ENCODE measurements around the gene KAT8. TPM values are rescaled to one million over a fixed set of nuclear protein-coding genes. Genes with fewer than 3 reads are reported as not detected.

Gene KAT8
- total RNA-seq, 1 experiment from 2014 or later: 44.9 TPM

DNA sequence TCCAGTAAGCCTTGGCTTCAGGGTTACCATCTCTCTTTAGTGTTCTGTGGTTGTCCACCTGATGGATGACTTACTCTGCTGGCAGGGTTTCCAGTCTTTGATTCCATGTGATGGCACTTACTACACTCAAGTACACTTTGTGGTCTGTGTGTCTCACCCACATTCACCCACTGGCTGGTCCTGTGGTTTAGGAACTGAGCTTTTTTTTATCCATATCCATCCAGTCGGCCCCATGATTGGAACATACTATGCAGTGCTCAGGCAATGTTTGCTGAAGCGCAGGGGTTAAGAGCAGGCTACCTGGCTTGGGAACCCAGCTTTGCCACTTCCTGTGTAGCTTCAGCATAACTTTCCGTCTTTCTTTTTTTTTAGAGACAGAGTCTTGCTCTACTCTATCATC, 59.7 kb downstream of the KAT8 start:
- ATAC-seq (no peak), DNase-seq (ENCODE audit: low read depth, low spot score) (no peak)
- Histone ChIP-seq H3K79me2 (ENCODE audit: insufficient read depth, low read length) (peaks cover 22% of the 10 kb centered on the region), H3K4me2 (ENCODE audit: low read length) (no peak overlapping the region), H3K9me3 (ENCODE audit: control insufficient read depth in 1 of 2, insufficient read depth in 1 of 2, low read depth in 1 of 2, low read length in 2 of 2) (no peaks in the 10 kb centered on the region), H4K20me1 (ENCODE audit: insufficient read depth) (peaks cover 13% of the 10 kb centered on the region; the same call in 1 of the 2 replicates), H3K9me2 (ENCODE audit: insufficient read depth) (no peaks in the 10 kb centered on the region), H3K27ac (ENCODE audit: low read depth, low read length) (no peak overlapping the region), H3K9ac (ENCODE audit: low read length) (no peak overlapping the region), H3K4me1 (ENCODE audit: control insufficient read depth in 1 of 2, insufficient read depth in 2 of 2, low read length in 2 of 2) (peaks cover 10 to 22% of the 10 kb centered on the region in 2 experiments), H3K4me3 (replicated peaks in 1 of 2; ENCODE audit: low read depth in 1 of 2, low read length in 2 of 2) (no peak overlapping the region), H2AFZ (ENCODE audit: low read depth, low read length, poor library complexity, severe bottlenecking) (no peak overlapping the region), H3K36me3 (ENCODE audit: control insufficient read depth in 1 of 2, insufficient read depth in 2 of 2, low read length in 2 of 2) (peaks cover under 1 to 9% of the 10 kb centered on the region in 2 experiments; a peak in 3 of 4 replicates), H3K27me3 (ENCODE audit: insufficient read depth, low read length) (no peaks in the 10 kb centered on the region)
- BruUV-seq (replicated peaks): no TSS peak
- TF ChIP-seq YY1 (IDR thresholded peaks at IDR 0.05; ENCODE audit: extremely low read depth, insufficient replicate concordance, low read depth, low read length): no peak
- TF ChIP-seq, protein P1, sequence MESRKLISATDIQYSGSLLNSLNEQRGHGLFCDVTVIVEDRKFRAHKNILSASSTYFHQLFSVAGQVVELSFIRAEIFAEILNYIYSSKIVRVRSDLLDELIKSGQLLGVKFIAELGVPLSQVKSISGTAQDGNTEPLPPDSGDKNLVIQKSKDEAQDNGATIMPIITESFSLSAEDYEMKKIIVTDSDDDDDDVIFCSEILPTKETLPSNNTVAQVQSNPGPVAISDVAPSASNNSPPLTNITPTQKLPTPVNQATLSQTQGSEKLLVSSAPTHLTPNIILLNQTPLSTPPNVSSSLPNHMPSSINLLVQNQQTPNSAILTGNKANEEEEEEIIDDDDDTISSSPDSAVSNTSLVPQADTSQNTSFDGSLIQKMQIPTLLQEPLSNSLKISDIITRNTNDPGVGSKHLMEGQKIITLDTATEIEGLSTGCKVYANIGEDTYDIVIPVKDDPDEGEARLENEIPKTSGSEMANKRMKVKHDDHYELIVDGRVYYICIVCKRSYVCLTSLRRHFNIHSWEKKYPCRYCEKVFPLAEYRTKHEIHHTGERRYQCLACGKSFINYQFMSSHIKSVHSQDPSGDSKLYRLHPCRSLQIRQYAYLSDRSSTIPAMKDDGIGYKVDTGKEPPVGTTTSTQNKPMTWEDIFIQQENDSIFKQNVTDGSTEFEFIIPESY (IDR thresholded peaks at IDR 0.05; ENCODE audit: extremely low read depth, insufficient replicate concordance, low read length): no peak
- no peak for TF ChIP-seq EZH2phosphoT487 (IDR thresholded peaks at IDR 0.05; ENCODE audit: borderline replicate concordance)
- no peak for TF ChIP-seq RAD21 (IDR thresholded peaks at IDR 0.05; ENCODE audit: low read depth)
- no peak for TF ChIP-seq ZNF274 (IDR thresholded peaks at IDR 0.05; ENCODE audit: low read depth, low read length)
- TF ChIP-seq, protein P2, sequence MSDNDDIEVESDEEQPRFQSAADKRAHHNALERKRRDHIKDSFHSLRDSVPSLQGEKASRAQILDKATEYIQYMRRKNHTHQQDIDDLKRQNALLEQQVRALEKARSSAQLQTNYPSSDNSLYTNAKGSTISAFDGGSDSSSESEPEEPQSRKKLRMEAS (IDR thresholded peaks at IDR 0.05): no peak
- TF ChIP-seq, protein P3, sequence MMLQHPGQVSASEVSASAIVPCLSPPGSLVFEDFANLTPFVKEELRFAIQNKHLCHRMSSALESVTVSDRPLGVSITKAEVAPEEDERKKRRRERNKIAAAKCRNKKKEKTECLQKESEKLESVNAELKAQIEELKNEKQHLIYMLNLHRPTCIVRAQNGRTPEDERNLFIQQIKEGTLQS (IDR thresholded peaks at IDR 0.05): no peak
- no peak for TF ChIP-seq FOSL1 (IDR thresholded peaks at IDR 0.05; ENCODE audit: low read depth)
- no peak for TF ChIP-seq ELF1 (IDR thresholded peaks at IDR 0.05; ENCODE audit: borderline replicate concordance, low read depth)
- no peak for TF ChIP-seq TCF7L2 (IDR thresholded peaks at IDR 0.05; ENCODE audit: borderline replicate concordance, extremely low read depth, insufficient read depth, insufficient read length)
- no peak for TF ChIP-seq POLR2AphosphoS5 (IDR thresholded peaks at IDR 0.05; ENCODE audit: low read depth, low read length)
- TF ChIP-seq, protein P4, sequence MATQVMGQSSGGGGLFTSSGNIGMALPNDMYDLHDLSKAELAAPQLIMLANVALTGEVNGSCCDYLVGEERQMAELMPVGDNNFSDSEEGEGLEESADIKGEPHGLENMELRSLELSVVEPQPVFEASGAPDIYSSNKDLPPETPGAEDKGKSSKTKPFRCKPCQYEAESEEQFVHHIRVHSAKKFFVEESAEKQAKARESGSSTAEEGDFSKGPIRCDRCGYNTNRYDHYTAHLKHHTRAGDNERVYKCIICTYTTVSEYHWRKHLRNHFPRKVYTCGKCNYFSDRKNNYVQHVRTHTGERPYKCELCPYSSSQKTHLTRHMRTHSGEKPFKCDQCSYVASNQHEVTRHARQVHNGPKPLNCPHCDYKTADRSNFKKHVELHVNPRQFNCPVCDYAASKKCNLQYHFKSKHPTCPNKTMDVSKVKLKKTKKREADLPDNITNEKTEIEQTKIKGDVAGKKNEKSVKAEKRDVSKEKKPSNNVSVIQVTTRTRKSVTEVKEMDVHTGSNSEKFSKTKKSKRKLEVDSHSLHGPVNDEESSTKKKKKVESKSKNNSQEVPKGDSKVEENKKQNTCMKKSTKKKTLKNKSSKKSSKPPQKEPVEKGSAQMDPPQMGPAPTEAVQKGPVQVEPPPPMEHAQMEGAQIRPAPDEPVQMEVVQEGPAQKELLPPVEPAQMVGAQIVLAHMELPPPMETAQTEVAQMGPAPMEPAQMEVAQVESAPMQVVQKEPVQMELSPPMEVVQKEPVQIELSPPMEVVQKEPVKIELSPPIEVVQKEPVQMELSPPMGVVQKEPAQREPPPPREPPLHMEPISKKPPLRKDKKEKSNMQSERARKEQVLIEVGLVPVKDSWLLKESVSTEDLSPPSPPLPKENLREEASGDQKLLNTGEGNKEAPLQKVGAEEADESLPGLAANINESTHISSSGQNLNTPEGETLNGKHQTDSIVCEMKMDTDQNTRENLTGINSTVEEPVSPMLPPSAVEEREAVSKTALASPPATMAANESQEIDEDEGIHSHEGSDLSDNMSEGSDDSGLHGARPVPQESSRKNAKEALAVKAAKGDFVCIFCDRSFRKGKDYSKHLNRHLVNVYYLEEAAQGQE (IDR thresholded peaks at IDR 0.05; ENCODE audit: low read depth): no peak
- TF ChIP-seq SIN3A (IDR thresholded peaks at IDR 0.05; ENCODE audit: low read depth): no peak
- TF ChIP-seq JUND (IDR thresholded peaks at IDR 0.05): no peak
- TF ChIP-seq, protein P5, sequence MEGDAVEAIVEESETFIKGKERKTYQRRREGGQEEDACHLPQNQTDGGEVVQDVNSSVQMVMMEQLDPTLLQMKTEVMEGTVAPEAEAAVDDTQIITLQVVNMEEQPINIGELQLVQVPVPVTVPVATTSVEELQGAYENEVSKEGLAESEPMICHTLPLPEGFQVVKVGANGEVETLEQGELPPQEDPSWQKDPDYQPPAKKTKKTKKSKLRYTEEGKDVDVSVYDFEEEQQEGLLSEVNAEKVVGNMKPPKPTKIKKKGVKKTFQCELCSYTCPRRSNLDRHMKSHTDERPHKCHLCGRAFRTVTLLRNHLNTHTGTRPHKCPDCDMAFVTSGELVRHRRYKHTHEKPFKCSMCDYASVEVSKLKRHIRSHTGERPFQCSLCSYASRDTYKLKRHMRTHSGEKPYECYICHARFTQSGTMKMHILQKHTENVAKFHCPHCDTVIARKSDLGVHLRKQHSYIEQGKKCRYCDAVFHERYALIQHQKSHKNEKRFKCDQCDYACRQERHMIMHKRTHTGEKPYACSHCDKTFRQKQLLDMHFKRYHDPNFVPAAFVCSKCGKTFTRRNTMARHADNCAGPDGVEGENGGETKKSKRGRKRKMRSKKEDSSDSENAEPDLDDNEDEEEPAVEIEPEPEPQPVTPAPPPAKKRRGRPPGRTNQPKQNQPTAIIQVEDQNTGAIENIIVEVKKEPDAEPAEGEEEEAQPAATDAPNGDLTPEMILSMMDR (IDR thresholded peaks at IDR 0.05 in 2 of 3, conservative IDR thresholded peaks at IDR 0.05 in 1 of 3; ENCODE audit: borderline replicate concordance in 1 of 3, insufficient read depth in 1 of 3, low read depth in 2 of 3, low read length in 2 of 3): no peak
- no peak for TF ChIP-seq EZH2 (IDR thresholded peaks at IDR 0.05)
- ChIA-PET POLR2A (no interaction called here), CTCF (no interaction called here), RAD21 (ENCODE audit: low non-redundant PET in 1 of 2, low total read pairs in 2 of 2, uncharacterized antibody in 2 of 2, unreplicated experiment in 2 of 2) (no interaction called here)
- intact Hi-C loops (cut with micrococcal nuclease): no loop called here
